Measurements from ENCODE around the gene STARD5.
A peak's percentile ranks its signal among the peaks of the same experiment; 100 is the strongest.

The STARD5 gene

GRCh38 chr15:81338170-81339007 lies 14.4 kb upstream of the STARD5 start:
- Histone ChIP-seq H3K4me3 (ENCODE audit: control insufficient read depth in 1 of 7, extremely low read depth in 1 of 7, insufficient read depth in 4 of 7, low read depth in 2 of 7, low read length in 6 of 7) (no peak overlapping the region), H3K9me3 (ENCODE audit: control extremely low read depth in 1 of 5, control insufficient read depth in 4 of 5, insufficient read depth in 2 of 5, low read depth in 1 of 5, low read length in 4 of 5) (no peaks in the 10 kb centered on the region), H3K4me1 (ENCODE audit: control extremely low read depth in 1 of 4, control insufficient read depth in 4 of 4, insufficient read depth in 4 of 4, low read length in 3 of 4) (peaks cover 0 to 23% (median 2%) of the 10 kb centered on the region in 4 experiments), H3K36me3 (ENCODE audit: control insufficient read depth in 4 of 4, insufficient read depth in 4 of 4, low read length in 3 of 4) (no peaks in the 10 kb centered on the region), H3K27ac (ENCODE audit: insufficient read depth in 1 of 2, low read depth in 1 of 2, low read length in 2 of 2, poor library complexity in 1 of 2, severe bottlenecking in 2 of 2) (no peak overlapping the region), H3K27me3 (replicated peaks in 2 of 5; ENCODE audit: control insufficient read depth in 4 of 5, insufficient read depth in 5 of 5, low read length in 4 of 5) (no peaks in the 10 kb centered on the region)
- 52% methylated on average over 6 of the region's 8 CpGs for WGBS (ENCODE audit: insufficient coverage)
- peak in 2 of 3 donors; percentile 38 to 41 for DNase-seq
- ChIA-PET CTCF (interaction anchor here (0.9 to 8.6 kb wide), 6 partner anchors 42 to 72 kb away, joined by 3 to 69 read pairs (median 6); no protein-coding TSS in a partner anchor), POLR2A (no interaction called here)

GRCh38 chr15:81337713-81338157 lies 13.8 kb upstream of the STARD5 start:
- Histone ChIP-seq H3K36me3 (ENCODE audit: control insufficient read depth in 4 of 4, insufficient read depth in 4 of 4, low read length in 3 of 4) (no peaks in the 10 kb centered on the region), H3K9me3 (ENCODE audit: control extremely low read depth in 1 of 5, control insufficient read depth in 4 of 5, insufficient read depth in 2 of 5, low read depth in 1 of 5, low read length in 4 of 5) (no peaks in the 10 kb centered on the region), H3K4me3 (ENCODE audit: control insufficient read depth in 1 of 7, extremely low read depth in 1 of 7, insufficient read depth in 4 of 7, low read depth in 2 of 7, low read length in 6 of 7) (no peak overlapping the region), H3K27ac (ENCODE audit: insufficient read depth in 1 of 2, low read depth in 1 of 2, low read length in 2 of 2, poor library complexity in 1 of 2, severe bottlenecking in 2 of 2) (no peak overlapping the region), H3K27me3 (replicated peaks in 2 of 5; ENCODE audit: control insufficient read depth in 4 of 5, insufficient read depth in 5 of 5, low read length in 4 of 5) (no peaks in the 10 kb centered on the region), H3K4me1 (ENCODE audit: control extremely low read depth in 1 of 4, control insufficient read depth in 4 of 4, insufficient read depth in 4 of 4, low read length in 3 of 4) (peaks cover 0 to 23% (median 2%) of the 10 kb centered on the region in 4 experiments)
- no peak for DNase-seq
- 92% methylated on average over 9 of the region's 9 CpGs for WGBS (ENCODE audit: insufficient coverage)
- CTCF ChIA-PET = interaction anchor here (1.0 to 8.6 kb wide), 7 partner anchors 12 to 71 kb away, joined by 3 to 69 read pairs (median 5); partner anchors contain the start of gene TMC3
- POLR2A ChIA-PET = no interaction called here

GRCh38 chr15:81337241-81337640 lies 13.3 kb upstream of the STARD5 start:
- WGBS (ENCODE audit: insufficient coverage) = 92% methylated on average over 3 of the region's 3 CpGs
- POLR2A ChIA-PET = no interaction called here
- no peaks in the 10 kb centered on the region for H3K36me3 ChIP-seq (ENCODE audit: control insufficient read depth in 4 of 4, insufficient read depth in 4 of 4, low read length in 3 of 4)
- H3K4me3 ChIP-seq (ENCODE audit: control insufficient read depth in 1 of 7, extremely low read depth in 1 of 7, insufficient read depth in 4 of 7, low read depth in 2 of 7, low read length in 6 of 7) = no peak overlapping the region
- no peaks in the 10 kb centered on the region for H3K27me3 ChIP-seq (replicated peaks in 2 of 5; ENCODE audit: control insufficient read depth in 4 of 5, insufficient read depth in 5 of 5, low read length in 4 of 5)
- CTCF ChIA-PET = interaction anchor here (0.6 to 8.6 kb wide), 11 partner anchors 11 to 76 kb away, joined by 3 to 69 read pairs (median 5); partner anchors contain the start of gene TMC3
- peaks cover 0 to 23% (median 2%) of the 10 kb centered on the region in 4 experiments for H3K4me1 ChIP-seq (ENCODE audit: control extremely low read depth in 1 of 4, control insufficient read depth in 4 of 4, insufficient read depth in 4 of 4, low read length in 3 of 4)
- no peak for DNase-seq
- H3K9me3 ChIP-seq (ENCODE audit: control extremely low read depth in 1 of 5, control insufficient read depth in 4 of 5, insufficient read depth in 2 of 5, low read depth in 1 of 5, low read length in 4 of 5) = no peaks in the 10 kb centered on the region
- no peak overlapping the region for H3K27ac ChIP-seq (ENCODE audit: insufficient read depth in 1 of 2, low read depth in 1 of 2, low read length in 2 of 2, poor library complexity in 1 of 2, severe bottlenecking in 2 of 2)

GRCh38 chr15:81336568-81336967 lies 12.6 kb upstream of the STARD5 start:
- no peak overlapping the region for H3K27ac ChIP-seq (ENCODE audit: insufficient read depth in 1 of 2, low read depth in 1 of 2, low read length in 2 of 2, poor library complexity in 1 of 2, severe bottlenecking in 2 of 2)
- WGBS (ENCODE audit: insufficient coverage) = no CpG with 5 or more reads among the region's 4 CpGs
- no peaks in the 10 kb centered on the region for H3K36me3 ChIP-seq (ENCODE audit: control insufficient read depth in 4 of 4, insufficient read depth in 4 of 4, low read length in 3 of 4)
- H3K4me1 ChIP-seq (ENCODE audit: control extremely low read depth in 1 of 4, control insufficient read depth in 4 of 4, insufficient read depth in 4 of 4, low read length in 3 of 4) = peaks cover 0 to 23% (median 5%) of the 10 kb centered on the region in 4 experiments
- no peaks in the 10 kb centered on the region for H3K27me3 ChIP-seq (replicated peaks in 2 of 5; ENCODE audit: control insufficient read depth in 4 of 5, insufficient read depth in 5 of 5, low read length in 4 of 5)
- DNase-seq = peak; percentile 28 to 34 (median 29)
- no peak overlapping the region for H3K4me3 ChIP-seq (ENCODE audit: control insufficient read depth in 1 of 7, extremely low read depth in 1 of 7, insufficient read depth in 4 of 7, low read depth in 2 of 7, low read length in 6 of 7)
- ChIA-PET CTCF (interaction anchor here (0.6 to 8.6 kb wide), 11 partner anchors 10 to 76 kb away, joined by 3 to 69 read pairs (median 5); partner anchors contain the start of gene TMC3), POLR2A (no interaction called here)
- H3K9me3 ChIP-seq (ENCODE audit: control extremely low read depth in 1 of 5, control insufficient read depth in 4 of 5, insufficient read depth in 2 of 5, low read depth in 1 of 5, low read length in 4 of 5) = no peaks in the 10 kb centered on the region

GRCh38 chr15:81335631-81336030 lies 11.7 kb upstream of the STARD5 start:
- ChIA-PET CTCF (interaction anchor here (1.1 to 8.6 kb wide), 12 partner anchors 9 to 69 kb away, joined by 3 to 69 read pairs (median 6); no protein-coding TSS in a partner anchor), POLR2A (interaction anchor here (0.6 kb wide), 1 partner anchor 12 kb away, joined by 3 read pairs; the partner anchor contains the start of gene STARD5)
- Histone ChIP-seq H3K27me3 (replicated peaks in 2 of 5; ENCODE audit: control insufficient read depth in 4 of 5, insufficient read depth in 5 of 5, low read length in 4 of 5) (no peaks in the 10 kb centered on the region), H3K4me3 (ENCODE audit: control insufficient read depth in 1 of 7, extremely low read depth in 1 of 7, insufficient read depth in 4 of 7, low read depth in 2 of 7, low read length in 6 of 7) (no peak overlapping the region), H3K4me1 (ENCODE audit: control extremely low read depth in 1 of 4, control insufficient read depth in 4 of 4, insufficient read depth in 4 of 4, low read length in 3 of 4) (peaks cover 0 to 28% (median 13%) of the 10 kb centered on the region in 4 experiments), H3K27ac (ENCODE audit: insufficient read depth in 1 of 2, low read depth in 1 of 2, low read length in 2 of 2, poor library complexity in 1 of 2, severe bottlenecking in 2 of 2) (no peak overlapping the region), H3K9me3 (ENCODE audit: control extremely low read depth in 1 of 5, control insufficient read depth in 4 of 5, insufficient read depth in 2 of 5, low read depth in 1 of 5, low read length in 4 of 5) (no peaks in the 10 kb centered on the region), H3K36me3 (ENCODE audit: control insufficient read depth in 4 of 4, insufficient read depth in 4 of 4, low read length in 3 of 4) (no peaks in the 10 kb centered on the region)
- no peak for DNase-seq
- 100% methylated on average over 2 of the region's 4 CpGs for WGBS (ENCODE audit: insufficient coverage)

GRCh38 chr15:81334768-81335435 lies 11.0 kb upstream of the STARD5 start:
- Histone ChIP-seq H3K4me3 (ENCODE audit: control insufficient read depth in 1 of 7, extremely low read depth in 1 of 7, insufficient read depth in 4 of 7, low read depth in 2 of 7, low read length in 6 of 7) (no peak overlapping the region), H3K27me3 (replicated peaks in 2 of 5; ENCODE audit: control insufficient read depth in 4 of 5, insufficient read depth in 5 of 5, low read length in 4 of 5) (no peaks in the 10 kb centered on the region), H3K27ac (ENCODE audit: insufficient read depth in 1 of 2, low read depth in 1 of 2, low read length in 2 of 2, poor library complexity in 1 of 2, severe bottlenecking in 2 of 2) (no peak overlapping the region), H3K4me1 (ENCODE audit: control extremely low read depth in 1 of 4, control insufficient read depth in 4 of 4, insufficient read depth in 4 of 4, low read length in 3 of 4) (peaks cover 0 to 28% (median 13%) of the 10 kb centered on the region in 4 experiments), H3K9me3 (ENCODE audit: control extremely low read depth in 1 of 5, control insufficient read depth in 4 of 5, insufficient read depth in 2 of 5, low read depth in 1 of 5, low read length in 4 of 5) (no peaks in the 10 kb centered on the region), H3K36me3 (ENCODE audit: control insufficient read depth in 4 of 4, insufficient read depth in 4 of 4, low read length in 3 of 4) (no peaks in the 10 kb centered on the region)
- CTCF ChIA-PET = interaction anchor here (1.1 to 8.6 kb wide), 11 partner anchors 8 to 67 kb away, joined by 3 to 69 read pairs (median 6); no protein-coding TSS in a partner anchor
- no peak for DNase-seq
- POLR2A ChIA-PET = interaction anchor here (0.6 kb wide), 1 partner anchor 11 kb away, joined by 3 read pairs; the partner anchor contains the start of gene STARD5
- WGBS (ENCODE audit: insufficient coverage) = 98% methylated on average over 7 of the region's 10 CpGs
